GM04503 (cell line): Measurements from ENCODE around the gene COL8A1.
A peak's percentile ranks its signal among the peaks of the same experiment; 100 is the strongest.

Source experiments
- DNase-seq: peaks from one replicate; pipeline ENCODE4 v3.0.0-alpha.2; 2012; ENCODE audit warnings: low read depth

COL8A1 gene

GRCh38 chr3:99845331-99845730 is 206.9 kb downstream of the COL8A1 start:
- no peak for DNase-seq

- no peak for DNase-seq
Measured at GRCh38 chr3:99845999-99846398, 207.6 kb downstream of the COL8A1 start.

GRCh38 chr3:99846477-99847160 is 208.2 kb downstream of the COL8A1 start:
- peak; percentile 55 for DNase-seq

- DNase-seq: no peak
Measured at GRCh38 chr3:99848433-99848832, 210.0 kb downstream of the COL8A1 start.
